ENCODE data around the gene DRAM1. TPM values are rescaled to one million over a fixed set of nuclear protein-coding genes. Genes with fewer than 3 reads are reported as not detected.

DRAM1 gene
- total and polyA plus RNA-seq, 2 donors (not counting 1 experiment from before 2014, with no cell fraction given), result 2.1 to 10.2 TPM

- intact Hi-C loops (cut with micrococcal nuclease), result loop anchor here (5.0 kb wide), 1 partner anchor 147 kb away; no protein-coding TSS in a partner anchor
- ChIA-PET CTCF (interaction anchor here (1.1 to 6.0 kb wide), 8 partner anchors 12 to 850 kb away, joined by 3 to 89 read pairs (median 7); no protein-coding TSS in a partner anchor), POLR2A (no interaction called here)
- Histone ChIP-seq H3K4me1 (ENCODE audit: control insufficient read depth in 2 of 2, insufficient read depth in 2 of 2, low read length in 2 of 2) (peaks cover 10 to 13% of the 10 kb centered on the region in 2 donors), H3K4me3 (ENCODE audit: control extremely low read depth in 1 of 5, extremely low read depth in 1 of 5, insufficient read depth in 1 of 5, low read depth in 2 of 5, low read length in 4 of 5) (no peak overlapping the region), H3K27ac (ENCODE audit: low read length in 2 of 2) (no peak overlapping the region), H3K27me3 (replicated peaks in 1 of 4; ENCODE audit: control extremely low read depth in 1 of 4, control insufficient read depth in 3 of 4, insufficient read depth in 4 of 4, low read length in 3 of 4) (no peaks in the 10 kb centered on the region), H2AFZ (ENCODE audit: insufficient read depth, low read depth, low read length, poor library complexity, severe bottlenecking) (no peak overlapping the region), H4K20me1 (ENCODE audit: control insufficient read depth, insufficient read depth, low read length, poor library complexity, severe bottlenecking) (no peaks in the 10 kb centered on the region), H3K9ac (ENCODE audit: low read length) (no peak overlapping the region), H3K9me3 (ENCODE audit: control extremely low read depth in 1 of 3, control insufficient read depth in 2 of 3, insufficient read depth in 1 of 3, low read length in 2 of 3) (no peaks in the 10 kb centered on the region), H3K4me2 (replicated peaks; ENCODE audit: low read depth, low read length, poor library complexity, severe bottlenecking) (no peak overlapping the region), H3K79me2 (ENCODE audit: control insufficient read depth, insufficient read depth, low read length) (no peaks in the 10 kb centered on the region), H3K36me3 (replicated peaks in 1 of 2; ENCODE audit: control extremely low read depth in 1 of 2, control insufficient read depth in 1 of 2, extremely low read depth in 1 of 2, insufficient read depth in 2 of 2, low read length in 1 of 2) (no peaks in the 10 kb centered on the region)
- TF ChIP-seq CTCF (IDR thresholded peaks at IDR 0.05) (no peak), EZH2 (IDR thresholded peaks at IDR 0.05; ENCODE audit: borderline replicate concordance, insufficient read depth, low read depth, low read length, poor library complexity, severe bottlenecking) (no peak)
- DNase-seq (no peak), ATAC-seq (ENCODE audit: low read depth) (no peak)
- no peak overlapping the region for H3K27ac Mint-ChIP-seq
- no peaks in the 10 kb centered on the region for H3K27me3 Mint-ChIP-seq
- peaks cover 19% of the 10 kb centered on the region for H3K4me1 Mint-ChIP-seq
- 93% methylated on average over 2 of the region's 3 CpGs for WGBS (ENCODE audit: insufficient coverage)
- H3K4me3 Mint-ChIP-seq, result no peak overlapping the region
- H3K9me3 Mint-ChIP-seq (ENCODE audit: insufficient read depth), result no peaks in the 10 kb centered on the region
Measured at GRCh38 chr12:101919447-101919846, 42.1 kb downstream of the DRAM1 start.

- ATAC-seq (ENCODE audit: low read depth), result no peak
- Mint-ChIP-seq H3K9me3 (ENCODE audit: insufficient read depth) (no peaks in the 10 kb centered on the region), H3K27me3 (no peaks in the 10 kb centered on the region), H3K4me1 (peaks cover 20% of the 10 kb centered on the region), H3K4me3 (no peak overlapping the region), H3K27ac (no peak overlapping the region)
- Histone ChIP-seq H3K27ac (ENCODE audit: low read length in 2 of 2) (no peak overlapping the region), H3K4me2 (replicated peaks; ENCODE audit: low read depth, low read length, poor library complexity, severe bottlenecking) (no peak overlapping the region), H3K79me2 (ENCODE audit: control insufficient read depth, insufficient read depth, low read length) (no peaks in the 10 kb centered on the region), H3K27me3 (replicated peaks in 1 of 4; ENCODE audit: control extremely low read depth in 1 of 4, control insufficient read depth in 3 of 4, insufficient read depth in 4 of 4, low read length in 3 of 4) (no peaks in the 10 kb centered on the region), H3K9me3 (ENCODE audit: control extremely low read depth in 1 of 3, control insufficient read depth in 2 of 3, insufficient read depth in 1 of 3, low read length in 2 of 3) (peaks cover 0 to 3% (median 0%) of the 10 kb centered on the region in 3 donors), H3K4me1 (ENCODE audit: control insufficient read depth in 2 of 2, insufficient read depth in 2 of 2, low read length in 2 of 2) (peaks cover 10 to 13% of the 10 kb centered on the region in 2 donors), H2AFZ (ENCODE audit: insufficient read depth, low read depth, low read length, poor library complexity, severe bottlenecking) (no peak overlapping the region), H3K9ac (ENCODE audit: low read length) (no peak overlapping the region), H3K36me3 (replicated peaks in 1 of 2; ENCODE audit: control extremely low read depth in 1 of 2, control insufficient read depth in 1 of 2, extremely low read depth in 1 of 2, insufficient read depth in 2 of 2, low read length in 1 of 2) (no peaks in the 10 kb centered on the region), H3K4me3 (ENCODE audit: control extremely low read depth in 1 of 5, extremely low read depth in 1 of 5, insufficient read depth in 1 of 5, low read depth in 2 of 5, low read length in 4 of 5) (no peak overlapping the region), H4K20me1 (ENCODE audit: control insufficient read depth, insufficient read depth, low read length, poor library complexity, severe bottlenecking) (no peaks in the 10 kb centered on the region)
- no peak for DNase-seq
- CTCF ChIA-PET, result interaction anchor here (1.1 to 6.0 kb wide), 4 partner anchors 18 to 782 kb away, joined by 3 to 89 read pairs (median 26); no protein-coding TSS in a partner anchor
- intact Hi-C loops (cut with micrococcal nuclease), result no loop called here
- WGBS (ENCODE audit: insufficient coverage), result 100% methylated on average over 1 of the region's 2 CpGs
- POLR2A ChIA-PET, result no interaction called here
- no peak for TF ChIP-seq EZH2 (IDR thresholded peaks at IDR 0.05; ENCODE audit: borderline replicate concordance, insufficient read depth, low read depth, low read length, poor library complexity, severe bottlenecking)
- no peak for TF ChIP-seq CTCF (IDR thresholded peaks at IDR 0.05)
Measured at GRCh38 chr12:101920906-101921305, 43.5 kb downstream of the DRAM1 start.

All from B cell (primary cell).